ENCODE results near the gene KANSL1L.
A peak's percentile ranks its signal among the peaks of the same experiment; 100 is the strongest.

Gene KANSL1L

DNA sequence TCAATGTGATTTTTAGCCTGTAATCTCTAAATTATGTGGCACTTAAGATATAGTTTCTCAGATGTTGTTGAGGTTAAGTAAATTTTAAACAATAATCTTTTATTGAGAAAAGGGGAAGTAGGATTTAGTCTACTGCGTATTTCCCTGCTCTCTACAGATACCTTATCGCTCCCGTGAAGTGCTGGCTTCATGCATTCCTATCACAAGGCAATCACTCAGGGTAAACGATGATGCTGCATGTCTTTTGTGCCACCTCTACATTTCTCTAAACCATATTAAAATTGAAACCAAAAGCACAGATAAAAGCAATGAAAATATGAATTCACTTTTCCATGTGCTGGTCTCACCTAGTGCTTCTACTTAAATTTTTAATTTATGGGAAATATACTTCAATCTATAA lies 183.2 kb downstream of the KANSL1L start:
- DNase-seq: no peak

DNA sequence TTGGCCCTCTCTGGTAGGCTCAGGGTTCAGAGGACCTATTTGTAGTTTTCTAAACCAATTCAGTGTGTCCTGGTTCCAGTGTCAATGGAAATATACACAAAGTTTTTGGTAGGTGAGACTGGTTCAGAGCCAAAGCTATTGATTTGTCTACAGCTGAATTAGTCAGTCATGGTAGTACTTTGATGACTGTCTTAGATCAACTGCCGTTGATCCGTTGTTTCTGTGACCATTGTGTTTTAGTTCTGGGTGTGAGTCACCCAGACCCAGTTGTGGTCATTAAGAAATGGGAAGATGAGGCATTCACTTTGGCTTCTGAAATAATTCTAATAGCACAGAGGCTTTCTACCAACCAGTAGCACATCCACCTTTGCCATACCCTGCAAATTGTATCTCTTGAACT lies 184.8 kb downstream of the KANSL1L start:
- DNase-seq: no peak

DNA sequence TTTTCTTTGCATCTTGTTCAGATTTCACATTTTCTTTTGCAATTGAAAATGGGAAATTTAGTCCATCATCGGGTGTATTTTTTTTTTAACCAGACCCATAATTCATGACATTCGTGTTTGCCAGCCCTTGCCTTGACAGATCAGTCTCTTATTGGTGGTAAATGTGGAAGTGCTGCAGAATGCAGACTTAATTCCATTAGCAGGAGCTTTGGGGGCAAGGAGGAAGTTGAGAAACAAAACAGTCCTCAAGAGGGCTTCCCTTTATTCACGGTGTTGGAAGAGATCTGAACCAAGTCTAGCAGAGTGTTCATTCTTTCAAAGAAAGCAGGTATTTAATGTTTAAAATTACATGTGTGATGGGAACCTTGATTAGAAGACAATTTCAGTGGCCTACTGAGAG lies 185.3 kb downstream of the KANSL1L start:
- no peak for DNase-seq

DNA sequence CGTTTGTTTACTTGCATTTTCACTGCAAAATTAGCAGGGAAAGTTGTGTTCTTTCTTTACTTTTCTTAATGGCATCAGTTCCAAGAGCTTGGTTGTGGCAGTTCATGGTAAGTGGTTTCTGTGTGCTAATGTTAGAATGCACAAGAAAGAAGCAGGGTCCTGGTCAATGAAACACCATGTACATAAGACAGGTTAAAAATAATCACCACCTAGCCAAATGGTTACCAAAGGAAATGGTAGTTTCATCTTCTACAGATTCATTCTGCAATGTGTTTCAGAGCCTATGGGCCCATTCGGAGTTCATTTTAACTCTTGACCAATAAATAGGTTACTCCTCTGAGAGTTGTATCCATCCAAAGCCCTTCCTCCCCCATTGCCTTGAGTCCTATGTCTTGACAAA lies 186.9 kb downstream of the KANSL1L start:
- no peak for DNase-seq

DNA sequence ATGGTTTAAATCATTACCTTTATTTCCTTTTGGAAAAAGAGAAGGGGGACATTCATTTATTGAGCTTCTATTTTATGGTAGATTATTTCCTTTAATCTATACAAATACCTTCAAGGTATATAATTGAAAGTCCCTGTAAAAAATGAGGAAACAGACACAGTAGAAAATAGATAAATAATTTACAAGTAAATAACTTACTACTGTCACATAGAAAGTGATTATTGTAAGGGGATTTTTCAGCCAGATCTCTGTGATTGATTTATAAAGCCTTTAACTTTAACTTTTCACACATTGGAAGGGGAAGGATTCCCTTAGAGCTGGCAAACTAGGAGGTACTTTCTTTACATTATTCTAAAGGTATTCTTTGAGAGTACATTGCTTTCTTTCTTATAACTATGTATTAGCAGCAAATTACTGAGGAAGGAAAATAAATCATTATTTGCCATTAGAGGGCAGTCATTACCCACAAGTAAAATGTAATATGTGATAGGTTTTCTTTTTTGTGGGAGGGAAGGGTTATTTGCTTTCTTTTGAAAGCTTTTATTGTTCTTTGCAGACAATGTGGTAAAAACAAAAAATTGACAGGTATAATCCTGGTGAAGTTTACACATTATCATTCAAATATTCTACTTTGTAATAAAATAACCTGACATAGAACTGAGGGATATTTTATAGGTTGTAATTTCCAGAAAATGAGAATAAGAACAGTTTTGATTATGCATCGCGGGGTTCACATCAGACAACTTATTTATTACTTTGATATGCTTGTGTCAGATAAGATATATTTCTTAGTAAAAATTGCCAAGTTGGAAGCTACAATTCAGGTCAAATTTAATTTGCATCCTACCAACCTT lies 193.6 kb downstream of the KANSL1L start:
- peak in 1 of 5 donors; percentile 3 for DNase-seq

DNA sequence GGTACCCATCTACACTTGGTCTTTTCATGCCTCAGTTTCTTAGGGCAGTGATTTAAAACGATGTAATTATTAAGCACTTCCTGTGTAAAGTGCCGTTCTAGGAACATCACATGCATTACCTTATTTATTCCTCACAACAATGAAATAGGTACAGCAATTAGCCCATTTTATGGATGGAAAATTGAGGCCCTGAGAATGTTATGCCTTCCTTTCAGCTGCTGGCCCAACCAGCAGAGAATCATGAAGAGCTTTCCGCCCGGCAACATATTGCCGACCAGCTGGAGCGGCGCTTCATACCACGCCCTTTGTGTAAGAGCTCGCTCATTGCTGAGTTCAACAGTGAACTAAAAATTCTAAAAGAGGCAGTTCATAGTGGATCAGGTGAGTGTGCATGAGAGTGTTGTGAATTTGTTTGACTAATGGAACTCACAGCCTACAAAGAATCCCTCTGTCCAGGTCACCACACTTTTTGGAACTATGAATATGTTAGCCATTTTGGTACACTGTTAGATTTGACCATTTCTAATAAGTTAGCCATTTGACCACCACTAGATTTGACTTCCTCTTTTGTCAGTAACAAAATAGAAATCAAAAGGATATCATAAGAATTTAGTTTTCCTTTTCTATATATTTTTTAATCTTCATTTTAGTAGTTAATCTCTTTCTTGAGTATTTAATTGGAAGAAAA lies 194.4 kb downstream of the KANSL1L start:
- no peak for DNase-seq

DNA sequence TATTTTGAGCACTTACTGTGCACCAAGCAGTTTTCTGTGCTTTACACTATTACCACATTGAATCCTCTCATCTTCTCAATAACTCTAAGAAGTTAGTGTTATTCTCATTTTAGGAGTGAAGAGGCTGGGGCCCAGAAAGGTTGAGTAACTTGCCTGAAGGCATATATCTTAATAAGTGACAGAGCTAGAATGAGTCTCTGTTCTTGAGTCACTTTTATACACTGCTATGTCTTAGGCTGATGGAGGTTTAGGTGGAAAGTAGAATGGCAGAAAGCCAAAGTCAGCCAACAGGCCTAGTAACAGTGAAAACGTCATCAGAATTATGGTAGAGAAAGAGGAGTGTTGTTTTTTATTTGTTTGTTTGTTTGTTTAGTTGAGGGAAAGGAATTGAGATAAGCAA lies 196.6 kb downstream of the KANSL1L start:
- DNase-seq: no peak

DNA sequence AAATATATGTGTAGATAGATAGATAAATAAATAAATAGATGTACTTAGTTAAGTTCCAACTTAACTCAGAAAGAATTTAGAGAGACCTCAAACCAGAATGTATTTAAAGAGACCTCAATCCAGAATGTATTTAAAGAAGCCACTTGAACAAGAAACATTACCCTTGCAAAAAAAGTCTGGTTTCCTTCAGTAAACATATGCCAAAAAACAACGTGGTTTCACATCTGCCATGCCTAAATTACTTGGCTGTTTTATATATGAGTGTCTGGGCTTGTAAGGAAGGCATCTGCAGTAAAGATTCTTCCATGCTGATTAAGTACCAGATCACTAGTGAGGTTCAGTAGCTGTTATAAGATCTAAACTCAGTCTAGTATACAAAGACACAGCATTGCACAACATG lies 197.9 kb downstream of the KANSL1L start:
- DNase-seq: no peak
